Measurements from ENCODE around the gene SLC6A8. TPM values are rescaled to one million over a fixed set of nuclear protein-coding genes. Genes with fewer than 3 reads are reported as not detected.

Gene SLC6A8
- total and polyA plus RNA-seq, 7 experiments from 2014 or later: 0.10 to 2.6 (median 0.74) TPM; not detected in 1

GRCh38 chrX:153725039-153725831 is 37.5 kb downstream of the SLC6A8 start:
- Mint-ChIP-seq H3K27me3 (no peaks in the 10 kb centered on the region), H3K4me1 (peaks cover 9 to 31% (median 24%) of the 10 kb centered on the region in 7 donors), H3K4me3 (peak overlapping the region in 9 of 10 donors; percentile 39 to 87 (median 74)), H3K27ac (peak overlapping the region in 4 of 9 donors; percentile 31 to 71 (median 56)), H3K9me3 (peaks cover 0 to 2% (median 0%) of the 10 kb centered on the region in 11 donors), H3K36me3 (peaks cover 0 to 13% (median 4%) of the 10 kb centered on the region in 5 donors)
- intact Hi-C loops (cut with micrococcal nuclease): no loop called here
- ATAC-seq (no peak), DNase-seq (peak in 3 of 9 donors; percentile 12 to 36 (median 30))
- peaks cover 0 to 10% (median 0%) of the 10 kb centered on the region in 3 experiments for H3K36me3 ChIP-seq (ENCODE audit: control insufficient read depth in 2 of 3, insufficient read depth in 3 of 3, low read length in 3 of 3)
- ChIA-PET POLR2A (no interaction called here), CTCF (no interaction called here)
- no peaks in the 10 kb centered on the region for H3K27me3 ChIP-seq (ENCODE audit: control insufficient read depth in 2 of 2, insufficient read depth in 2 of 2, low read length in 2 of 2)
- peak overlapping the region; percentile 80 for H3K27ac ChIP-seq (ENCODE audit: low read depth, low read length)
- peaks cover 10 to 29% of the 10 kb centered on the region in 2 donors for H3K4me1 ChIP-seq (ENCODE audit: control insufficient read depth in 2 of 2, insufficient read depth in 2 of 2, low read length in 2 of 2)
- H3K4me3 ChIP-seq (ENCODE audit: low read length): peak overlapping the region; percentile 27
- H3K9me3 ChIP-seq (ENCODE audit: control insufficient read depth in 2 of 3, low read length in 3 of 3): no peaks in the 10 kb centered on the region

DNA sequence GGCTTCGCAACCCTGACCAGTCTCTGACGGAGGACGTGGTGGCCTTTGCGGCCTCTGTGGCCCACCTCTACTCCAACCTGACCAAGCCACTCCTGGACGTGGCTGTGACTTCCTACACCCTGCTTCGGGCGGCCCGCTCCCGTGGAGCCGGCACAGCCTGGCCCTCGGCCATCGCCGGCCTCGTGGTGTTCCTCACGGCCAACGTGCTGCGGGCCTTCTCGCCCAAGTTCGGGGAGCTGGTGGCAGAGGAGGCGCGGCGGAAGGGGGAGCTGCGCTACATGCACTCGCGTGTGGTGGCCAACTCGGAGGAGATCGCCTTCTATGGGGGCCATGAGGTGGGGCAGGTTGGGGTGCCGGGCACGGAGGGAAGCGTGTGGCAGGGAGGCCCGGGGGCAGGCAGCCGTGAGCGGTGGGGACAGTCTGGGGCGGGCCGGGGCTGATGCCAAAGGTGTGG is 38.1 kb downstream of the SLC6A8 start:
- Histone ChIP-seq H3K36me3 (ENCODE audit: control insufficient read depth in 2 of 3, insufficient read depth in 3 of 3, low read length in 3 of 3) (peaks cover 0 to 5% (median 0%) of the 10 kb centered on the region in 3 experiments), H3K9me3 (ENCODE audit: control insufficient read depth in 2 of 3, low read length in 3 of 3) (no peaks in the 10 kb centered on the region), H3K4me3 (ENCODE audit: low read length) (no peak overlapping the region), H3K27me3 (ENCODE audit: control insufficient read depth in 2 of 2, insufficient read depth in 2 of 2, low read length in 2 of 2) (no peaks in the 10 kb centered on the region), H3K27ac (ENCODE audit: low read depth, low read length) (peak overlapping the region; percentile 49), H3K4me1 (ENCODE audit: control insufficient read depth in 2 of 2, insufficient read depth in 2 of 2, low read length in 2 of 2) (peaks cover 10 to 29% of the 10 kb centered on the region in 2 donors)
- Mint-ChIP-seq H3K36me3 (peaks cover 0 to 16% (median 7%) of the 10 kb centered on the region in 5 donors), H3K9me3 (peaks cover 0 to 2% (median 0%) of the 10 kb centered on the region in 11 donors), H3K27ac (peak overlapping the region in 2 of 9 donors; percentile 63 to 71), H3K27me3 (no peaks in the 10 kb centered on the region), H3K4me1 (peaks cover 9 to 35% (median 27%) of the 10 kb centered on the region in 7 donors), H3K4me3 (peak overlapping the region; percentile 39 to 78 (median 68))
- ATAC-seq (no peak), DNase-seq (no peak)
- POLR2A ChIA-PET: no interaction called here
- intact Hi-C loops (cut with micrococcal nuclease): no loop called here
- CTCF ChIA-PET: no interaction called here

GRCh38 chrX:153726286-153727122 is 38.8 kb downstream of the SLC6A8 start:
- H3K27ac Mint-ChIP-seq: peak overlapping the region in 8 of 9 donors; percentile 41 to 84 (median 68)
- peak in 8 of 9 donors; percentile 19 to 34 (median 29) for DNase-seq
- H3K4me1 ChIP-seq (ENCODE audit: control insufficient read depth in 2 of 2, insufficient read depth in 2 of 2, low read length in 2 of 2): peaks cover 10 to 29% of the 10 kb centered on the region in 2 donors

DNA sequence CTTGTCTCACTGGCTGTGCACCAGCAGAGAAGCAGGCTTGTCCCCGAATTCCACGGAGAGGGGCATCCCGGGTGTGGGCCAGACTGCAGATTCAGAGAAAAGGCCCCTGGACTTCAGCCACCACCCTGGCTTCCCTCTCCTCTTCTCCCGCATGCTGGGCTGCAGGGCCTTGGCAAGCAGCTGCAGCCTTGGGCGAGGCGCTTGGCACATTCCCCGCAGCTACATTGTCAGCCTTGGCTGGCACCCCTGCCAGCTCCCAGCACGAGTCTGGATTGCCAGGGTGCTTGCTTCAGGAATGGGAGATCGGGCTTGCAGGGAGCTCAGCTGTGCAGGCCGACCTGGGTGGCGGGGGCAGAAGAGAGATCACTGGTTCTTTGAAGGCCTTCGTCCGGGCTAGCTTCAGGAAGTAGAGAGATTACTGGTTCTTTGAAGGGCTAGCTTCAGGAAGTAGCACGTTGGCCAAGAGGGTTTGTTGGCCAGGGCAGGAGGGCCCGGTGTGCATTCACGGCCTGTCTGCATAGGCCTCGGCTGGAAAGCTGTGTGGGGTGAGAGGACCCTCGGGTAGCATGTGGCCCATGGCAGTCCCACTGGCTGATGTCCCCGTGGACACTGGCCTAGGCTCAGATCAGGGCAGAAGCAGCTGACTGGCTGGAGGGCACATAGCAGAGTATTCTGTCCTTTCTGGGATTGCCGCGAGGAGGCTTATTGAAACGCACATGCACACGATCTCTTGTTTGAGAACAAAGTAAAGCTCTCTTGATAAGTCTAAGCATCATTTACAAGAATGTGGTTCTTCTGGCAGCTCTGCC is 39.6 kb downstream of the SLC6A8 start:
- intact Hi-C loops (cut with micrococcal nuclease): no loop called here
- H3K4me3 ChIP-seq (ENCODE audit: low read length): peak overlapping the region; percentile 8
- POLR2A ChIA-PET: interaction anchor here (0.7 to 1.3 kb wide), 3 partner anchors 12 to 243 kb away, joined by 3 to 5 read pairs (median 4); no protein-coding TSS in a partner anchor

More at GRCh38 chrX:153726286-153727122, 38.8 kb downstream of the SLC6A8 start:
- Histone ChIP-seq H3K27me3 (ENCODE audit: control insufficient read depth in 2 of 2, insufficient read depth in 2 of 2, low read length in 2 of 2) (no peaks in the 10 kb centered on the region), H3K9me3 (ENCODE audit: control insufficient read depth in 2 of 3, low read length in 3 of 3) (no peaks in the 10 kb centered on the region), H3K27ac (ENCODE audit: low read depth, low read length) (peak overlapping the region; percentile 49), H3K36me3 (ENCODE audit: control insufficient read depth in 2 of 3, insufficient read depth in 3 of 3, low read length in 3 of 3) (peaks cover 0 to 4% (median 0%) of the 10 kb centered on the region in 3 experiments), H3K4me3 (ENCODE audit: low read length) (peak overlapping the region; percentile 8)
- H3K27me3 Mint-ChIP-seq: no peaks in the 10 kb centered on the region
- H3K4me1 Mint-ChIP-seq: peaks cover 9 to 35% (median 30%) of the 10 kb centered on the region in 7 donors
- intact Hi-C loops (cut with micrococcal nuclease): no loop called here
- ChIA-PET POLR2A (interaction anchor here (0.7 to 1.3 kb wide), 2 partner anchors 41 to 244 kb away, joined by 3 to 4 read pairs; no protein-coding TSS in a partner anchor), CTCF (no interaction called here)
- H3K9me3 Mint-ChIP-seq: peaks cover 0 to 3% (median 0%) of the 10 kb centered on the region in 11 donors
- peaks cover 2 to 21% (median 14%) of the 10 kb centered on the region in 5 donors for H3K36me3 Mint-ChIP-seq
- peak; percentile 14 for ATAC-seq
- H3K4me3 Mint-ChIP-seq: peak overlapping the region; percentile 63 to 84 (median 72)

DNA sequence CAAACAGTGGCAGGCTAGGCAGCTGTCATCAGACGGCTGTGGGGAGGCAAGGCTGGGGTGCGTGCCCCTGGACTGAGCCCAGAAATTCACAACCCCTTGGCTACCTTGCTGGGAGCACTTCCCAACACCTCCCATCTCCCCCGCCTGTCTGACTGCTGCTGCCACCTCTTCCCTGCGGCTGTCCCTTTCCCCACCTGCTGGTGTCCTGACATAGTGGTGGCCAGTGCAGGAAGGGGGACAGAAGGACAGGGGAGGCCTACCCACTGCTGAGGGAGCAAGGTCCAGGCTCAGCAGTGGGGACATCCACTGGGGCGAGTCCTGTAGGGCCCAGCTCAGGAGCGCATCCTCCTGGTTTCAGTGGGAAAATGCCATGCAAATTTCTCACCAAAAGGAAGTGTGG is 40.4 kb downstream of the SLC6A8 start:
- CTCF ChIA-PET: no interaction called here
- Mint-ChIP-seq H3K27me3 (no peaks in the 10 kb centered on the region), H3K27ac (peak overlapping the region in 1 of 9 donors; percentile 27), H3K9me3 (peaks cover 0 to 11% (median 0%) of the 10 kb centered on the region in 11 donors), H3K36me3 (peaks cover 5 to 21% (median 16%) of the 10 kb centered on the region in 5 donors), H3K4me1 (peaks cover 0 to 30% (median 20%) of the 10 kb centered on the region in 7 donors), H3K4me3 (peak overlapping the region in 2 of 10 donors; percentile 36 to 74)
- POLR2A ChIA-PET: interaction anchor here (1.1 kb wide), 1 partner anchor 11 kb away, joined by 5 read pairs; no protein-coding TSS in a partner anchor
- Histone ChIP-seq H3K36me3 (ENCODE audit: control insufficient read depth in 2 of 3, insufficient read depth in 3 of 3, low read length in 3 of 3) (peaks cover 0 to 4% (median 0%) of the 10 kb centered on the region in 3 experiments), H3K9me3 (ENCODE audit: control insufficient read depth in 2 of 3, low read length in 3 of 3) (no peaks in the 10 kb centered on the region), H3K27ac (ENCODE audit: low read depth, low read length) (no peak overlapping the region), H3K4me1 (ENCODE audit: control insufficient read depth in 2 of 2, insufficient read depth in 2 of 2, low read length in 2 of 2) (peaks cover 3 to 18% of the 10 kb centered on the region in 2 donors), H3K4me3 (ENCODE audit: low read length) (no peak overlapping the region), H3K27me3 (ENCODE audit: control insufficient read depth in 2 of 2, insufficient read depth in 2 of 2, low read length in 2 of 2) (no peaks in the 10 kb centered on the region)
- DNase-seq (no peak), ATAC-seq (no peak)
- intact Hi-C loops (cut with micrococcal nuclease): no loop called here

More for the DNA sequence above, 39.6 kb downstream of the SLC6A8 start:
- CTCF ChIA-PET: no interaction called here
- Histone ChIP-seq H3K36me3 (ENCODE audit: control insufficient read depth in 2 of 3, insufficient read depth in 3 of 3, low read length in 3 of 3) (peaks cover 0 to 4% (median 0%) of the 10 kb centered on the region in 3 experiments), H3K27ac (ENCODE audit: low read depth, low read length) (peak overlapping the region; percentile 49), H3K9me3 (ENCODE audit: control insufficient read depth in 2 of 3, low read length in 3 of 3) (no peaks in the 10 kb centered on the region), H3K4me1 (ENCODE audit: control insufficient read depth in 2 of 2, insufficient read depth in 2 of 2, low read length in 2 of 2) (peaks cover 10 to 24% of the 10 kb centered on the region in 2 donors), H3K27me3 (ENCODE audit: control insufficient read depth in 2 of 2, insufficient read depth in 2 of 2, low read length in 2 of 2) (no peaks in the 10 kb centered on the region)
- H3K4me3 Mint-ChIP-seq: peak overlapping the region; percentile 63 to 84 (median 72)
- H3K9me3 Mint-ChIP-seq: peaks cover 0 to 11% (median 0%) of the 10 kb centered on the region in 11 donors
- H3K27ac Mint-ChIP-seq: peak overlapping the region in 7 of 9 donors; percentile 49 to 84 (median 69)
- H3K36me3 Mint-ChIP-seq: peaks cover 5 to 22% (median 16%) of the 10 kb centered on the region in 5 donors
- H3K4me1 Mint-ChIP-seq: peaks cover 6 to 33% (median 26%) of the 10 kb centered on the region in 7 donors
- no peaks in the 10 kb centered on the region for H3K27me3 Mint-ChIP-seq
- DNase-seq (no peak), ATAC-seq (no peak)
